ENCODE data around the gene MALT1.

The MALT1 gene

GRCh38 chr18:58674159-58674558 is 2.9 kb downstream of the MALT1 start:
- TF ChIP-seq ZFX (IDR thresholded peaks at IDR 0.05; ENCODE audit: borderline replicate concordance) (no peak), CTCF (IDR thresholded peaks at IDR 0.05) (no peak)
- no peak overlapping the region for H3K27ac ChIP-seq

- no peak overlapping the region for H3K27ac ChIP-seq
- no peak for TF ChIP-seq CTCF (IDR thresholded peaks at IDR 0.05)
These were observed 3.7 kb downstream of the MALT1 start for GRCh38 chr18:58674863-58675472.

- no peak overlapping the region for H3K27ac ChIP-seq
- TF ChIP-seq CTCF (IDR thresholded peaks at IDR 0.05) (no peak), ZFX (IDR thresholded peaks at IDR 0.05; ENCODE audit: borderline replicate concordance) (no peak)
These were observed 5.0 kb downstream of the MALT1 start for GRCh38 chr18:58676270-58676669.

GRCh38 chr18:58682429-58683069 is 11.3 kb downstream of the MALT1 start:
- no peak overlapping the region for H3K27ac ChIP-seq
- TF ChIP-seq ZFX (IDR thresholded peaks at IDR 0.05; ENCODE audit: borderline replicate concordance) (no peak), CTCF (IDR thresholded peaks at IDR 0.05) (no peak)

GRCh38 chr18:58687871-58688308 is 16.6 kb downstream of the MALT1 start:
- no peak for TF ChIP-seq ZFX (IDR thresholded peaks at IDR 0.05; ENCODE audit: borderline replicate concordance)
- H3K27ac ChIP-seq, result no peak overlapping the region

- TF ChIP-seq CTCF (IDR thresholded peaks at IDR 0.05) (no peak), ZFX (IDR thresholded peaks at IDR 0.05; ENCODE audit: borderline replicate concordance) (no peak)
- no peak overlapping the region for H3K27ac ChIP-seq
These were observed 19.0 kb downstream of the MALT1 start for GRCh38 chr18:58690259-58690658.

- TF ChIP-seq ZFX (IDR thresholded peaks at IDR 0.05; ENCODE audit: borderline replicate concordance), result no peak
- TF ChIP-seq CTCF (IDR thresholded peaks at IDR 0.05), result no peak
- H3K27ac ChIP-seq, result no peak overlapping the region
These were observed 20.0 kb downstream of the MALT1 start for GRCh38 chr18:58691256-58691655.
